Vagina (tissue), 2 donors: ENCODE data around the gene BTBD17.

Experiments used
- POLR2A ChIP-seq, 2 donors: fragments of 450-650 bp; IDR thresholded peaks; one replicate each; pipeline ENCODE4 v1.6.1; 2017; ENCODE audit warnings: antibody characterized with exemption in 2 of 2, mild to moderate bottlenecking in 2 of 2, moderate library complexity in 2 of 2
- POLR2AphosphoS5 ChIP-seq, 2 donors: sonication (generic); formaldehyde crosslinking; IDR thresholded peaks; one replicate each; pipeline ENCODE4 v1.9.0; 2017; ENCODE audit warnings: antibody characterized with exemption in 2 of 2, mild to moderate bottlenecking in 2 of 2, low read depth in 1 of 2; ENCODE audit not compliant: insufficient read depth in 1 of 2
- TF ChIP-seq, protein P1 (sequence below), 3 experiments: fragments of 450-650 bp in 2 of 3; fragments of 200-600 bp in 1 of 3; sonication (generic) in 1 of 3; IDR thresholded peaks; one replicate each; pipeline ENCODE4 v1.5.1; 2017 to 2019; ENCODE audit warnings: antibody characterized with exemption in 3 of 3, mild to moderate bottlenecking in 2 of 3, moderate library complexity in 2 of 3

DNA sequence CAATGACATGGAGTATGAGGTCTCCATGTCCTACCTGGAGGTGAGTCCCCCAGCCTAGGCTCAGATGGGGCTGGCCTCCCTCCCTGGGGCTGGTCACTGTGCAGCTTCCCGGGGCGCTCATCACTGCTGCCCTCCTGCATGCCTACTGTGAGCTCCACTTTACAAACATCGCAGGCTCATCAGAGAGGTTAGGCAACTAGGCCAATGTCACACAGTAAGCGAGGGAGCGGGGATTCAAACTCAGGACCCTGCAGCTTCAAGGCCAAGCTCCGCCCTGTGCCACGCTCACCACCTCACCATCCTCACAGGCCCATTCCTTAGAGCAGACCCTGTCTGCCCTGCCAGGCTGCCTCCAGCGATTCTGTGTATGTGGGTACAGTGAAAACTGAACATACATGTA, 18.5 kb downstream of the BTBD17 start:
- TF ChIP-seq POLR2A (IDR thresholded peaks at IDR 0.05), result no peak
- TF ChIP-seq, protein P1, sequence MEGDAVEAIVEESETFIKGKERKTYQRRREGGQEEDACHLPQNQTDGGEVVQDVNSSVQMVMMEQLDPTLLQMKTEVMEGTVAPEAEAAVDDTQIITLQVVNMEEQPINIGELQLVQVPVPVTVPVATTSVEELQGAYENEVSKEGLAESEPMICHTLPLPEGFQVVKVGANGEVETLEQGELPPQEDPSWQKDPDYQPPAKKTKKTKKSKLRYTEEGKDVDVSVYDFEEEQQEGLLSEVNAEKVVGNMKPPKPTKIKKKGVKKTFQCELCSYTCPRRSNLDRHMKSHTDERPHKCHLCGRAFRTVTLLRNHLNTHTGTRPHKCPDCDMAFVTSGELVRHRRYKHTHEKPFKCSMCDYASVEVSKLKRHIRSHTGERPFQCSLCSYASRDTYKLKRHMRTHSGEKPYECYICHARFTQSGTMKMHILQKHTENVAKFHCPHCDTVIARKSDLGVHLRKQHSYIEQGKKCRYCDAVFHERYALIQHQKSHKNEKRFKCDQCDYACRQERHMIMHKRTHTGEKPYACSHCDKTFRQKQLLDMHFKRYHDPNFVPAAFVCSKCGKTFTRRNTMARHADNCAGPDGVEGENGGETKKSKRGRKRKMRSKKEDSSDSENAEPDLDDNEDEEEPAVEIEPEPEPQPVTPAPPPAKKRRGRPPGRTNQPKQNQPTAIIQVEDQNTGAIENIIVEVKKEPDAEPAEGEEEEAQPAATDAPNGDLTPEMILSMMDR (IDR thresholded peaks at IDR 0.05), result no peak
- TF ChIP-seq POLR2AphosphoS5 (IDR thresholded peaks at IDR 0.05; ENCODE audit: insufficient read depth in 1 of 2, low read depth in 1 of 2), result no peak
